HG03108 (cell line): ENCODE data around the gene PDZRN3.
"Not testable (repeated sequence)": the region's sequence is repeated elsewhere in the genome, so short reads cannot be mapped to it uniquely, and the experiment has no call there.

ENCODE experiments used
- ATAC-seq: cut with Tn5 transposase; IDR thresholded peaks from one replicate; pipeline ENCODE4 v1.9.1; 2021; ENCODE audit warnings: moderate library complexity; ENCODE audit not compliant: unreplicated experiment

Gene PDZRN3

DNA sequence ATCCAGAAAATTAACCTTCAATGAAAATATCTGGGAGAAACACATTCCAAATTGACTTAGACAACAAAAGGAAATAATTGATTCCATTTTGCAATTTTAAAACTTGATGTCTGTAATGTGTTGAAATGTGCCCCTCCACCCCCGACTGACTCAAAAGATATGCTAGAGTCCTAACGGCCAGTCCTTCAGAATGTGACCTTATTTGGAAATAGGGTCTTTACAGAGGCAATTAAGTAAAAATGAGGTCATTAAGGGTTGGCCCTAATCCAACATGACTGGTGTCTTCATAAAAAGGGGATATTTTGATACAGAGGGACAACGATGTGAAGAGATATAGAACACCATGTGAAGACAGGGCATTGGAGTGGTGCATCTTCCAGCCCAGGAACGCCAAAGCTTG is 153.9 kb downstream of the PDZRN3 start:
- ATAC-seq = no peak

DNA sequence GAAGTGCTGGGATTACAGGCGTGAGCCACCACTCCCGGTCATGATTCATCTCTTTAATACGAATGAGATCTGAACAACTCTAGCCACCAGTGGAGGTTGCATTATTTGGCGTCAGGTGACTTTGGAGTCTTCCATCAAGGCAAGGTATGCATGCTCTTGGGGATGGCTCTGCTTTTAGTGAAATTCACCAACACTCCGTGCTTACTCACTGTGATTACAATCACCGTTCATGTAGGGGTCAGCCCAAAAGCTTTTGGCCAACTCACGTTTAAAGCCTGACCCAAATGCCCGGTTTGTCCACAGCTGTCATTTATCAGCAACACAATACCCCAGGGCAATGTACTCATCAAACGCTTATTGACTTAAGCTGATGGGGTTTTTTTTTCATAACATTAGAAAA is 155.4 kb downstream of the PDZRN3 start:
- no peak for ATAC-seq

DNA sequence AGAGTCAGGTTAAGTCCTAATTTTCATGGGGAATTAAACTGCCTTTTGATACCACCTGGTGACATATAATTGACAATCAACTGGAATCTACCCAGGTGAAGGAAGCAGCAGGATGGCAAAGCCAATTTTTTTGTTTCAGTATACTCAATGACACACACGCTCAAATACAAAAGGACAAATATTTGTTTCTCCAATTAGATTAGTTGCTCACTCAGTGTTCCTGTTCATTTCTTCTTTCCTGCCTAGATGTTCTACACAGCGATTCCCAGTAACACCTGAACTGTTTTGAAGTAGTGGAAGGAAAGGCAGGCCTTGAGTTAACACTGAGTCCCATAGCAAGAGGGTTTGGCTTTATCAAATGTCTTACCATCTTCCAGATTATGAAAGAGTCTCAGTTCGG is 157.5 kb downstream of the PDZRN3 start:
- no peak for ATAC-seq

DNA sequence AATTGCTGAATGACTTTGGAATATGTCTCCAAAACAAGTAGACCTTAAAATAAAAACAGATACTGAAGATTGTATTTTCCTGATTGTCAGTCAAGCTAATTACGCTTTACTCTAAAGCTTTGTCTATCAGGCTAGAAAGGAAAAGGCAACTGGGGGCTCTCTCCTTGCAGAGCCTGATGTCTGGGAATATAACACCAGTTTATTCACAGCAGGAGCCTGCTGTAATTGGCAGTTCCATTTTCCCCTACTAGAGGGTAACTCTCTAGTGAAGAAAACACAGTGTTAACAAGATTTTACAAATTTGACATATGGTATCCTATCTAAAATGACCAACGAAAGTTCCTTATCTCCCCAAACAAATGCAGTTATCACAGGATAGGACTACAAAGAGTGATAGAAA is 158.8 kb downstream of the PDZRN3 start:
- ATAC-seq = no peak

DNA sequence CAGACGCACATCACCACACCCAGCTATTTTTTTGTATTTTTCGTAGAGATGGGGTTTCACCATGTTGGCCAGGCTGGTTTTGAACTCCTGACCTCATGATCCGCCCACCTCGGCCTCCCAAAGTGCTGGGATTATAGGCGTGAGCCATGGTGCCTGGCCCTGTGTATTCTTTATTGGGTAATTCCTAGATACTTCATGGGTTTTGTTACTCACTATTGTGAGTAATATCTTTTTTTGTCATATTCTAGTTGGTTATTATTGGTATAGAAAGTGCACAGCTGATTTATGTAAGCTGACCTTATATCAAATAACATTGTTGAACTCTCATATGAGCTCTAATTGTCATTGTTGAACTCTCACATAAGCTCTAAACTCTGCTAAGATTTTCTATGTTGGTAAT is 160.6 kb downstream of the PDZRN3 start:
- not testable (repeated sequence) for ATAC-seq

DNA sequence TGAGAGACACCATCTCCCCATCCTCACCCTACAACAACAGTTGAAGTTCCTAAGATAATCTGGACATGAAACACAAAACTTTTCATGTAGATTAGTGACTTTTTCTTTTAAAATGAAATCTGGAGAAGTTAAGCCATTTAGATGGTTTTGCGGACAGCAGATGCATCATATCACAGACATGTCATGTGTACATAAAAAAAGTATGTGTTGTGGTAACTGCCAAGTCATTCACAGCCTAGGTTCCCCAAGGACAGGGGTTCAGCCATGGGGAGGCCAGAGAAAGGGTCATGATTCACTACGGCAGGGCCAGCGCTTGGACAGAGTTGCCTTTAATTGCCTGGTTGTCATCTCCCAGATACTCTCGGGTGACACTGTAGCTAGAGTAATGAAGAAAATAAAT is 163.2 kb downstream of the PDZRN3 start:
- ATAC-seq = no peak

DNA sequence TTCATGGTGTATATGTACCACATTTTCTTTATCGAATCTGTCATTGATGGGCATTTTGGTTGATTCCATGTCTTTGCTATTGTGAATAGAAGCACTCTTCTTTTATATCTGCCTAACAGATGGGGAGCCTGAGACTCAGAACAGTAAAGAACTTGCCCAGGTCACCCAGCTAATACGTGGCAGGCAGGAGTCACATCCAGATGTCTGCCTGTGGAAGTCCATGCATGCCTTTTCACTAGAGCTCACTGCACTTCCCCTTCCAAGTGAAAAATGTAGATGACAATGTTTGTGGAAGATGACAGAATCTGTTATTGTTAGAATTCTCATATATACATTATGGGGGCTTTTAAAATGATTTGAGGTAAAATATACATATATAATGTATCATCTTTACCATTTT is 165.0 kb downstream of the PDZRN3 start:
- ATAC-seq = no peak

DNA sequence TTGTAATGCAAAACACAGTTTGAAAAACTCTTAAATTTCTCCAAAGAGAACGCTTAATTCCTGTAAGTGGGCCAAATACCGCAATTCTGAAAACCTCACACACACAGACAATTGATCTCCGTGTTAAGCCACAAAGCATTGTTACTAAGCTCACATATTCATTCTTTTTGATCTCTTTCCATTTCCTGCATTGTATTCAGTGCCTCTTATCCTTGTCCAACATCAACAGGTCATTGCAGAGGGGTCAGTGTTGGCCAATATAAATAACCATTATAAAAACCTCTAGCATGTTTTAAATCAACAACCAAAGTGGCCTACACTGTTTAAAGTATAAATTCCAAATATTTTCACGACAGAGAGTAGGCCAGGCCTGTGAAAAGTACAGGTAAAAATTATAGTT is 171.1 kb downstream of the PDZRN3 start:
- no peak for ATAC-seq

DNA sequence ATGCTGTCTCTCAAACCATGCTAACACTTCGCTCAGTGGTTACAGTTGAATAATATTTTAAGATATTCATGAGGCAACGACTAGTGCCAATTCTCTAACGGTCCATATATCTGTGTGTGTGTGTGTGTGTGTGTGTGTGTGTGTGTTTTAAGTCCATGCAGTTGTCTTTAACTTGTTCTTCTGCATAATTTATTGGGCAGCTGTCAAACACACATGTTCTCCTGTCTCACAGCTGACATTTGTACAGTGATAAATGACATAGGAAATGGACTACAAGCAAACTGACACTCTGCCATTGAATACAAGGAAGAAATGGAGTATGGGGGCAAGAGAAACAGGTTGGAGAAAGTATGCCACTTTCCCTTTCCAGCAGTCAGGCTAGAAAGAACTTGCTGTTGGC is 172.0 kb downstream of the PDZRN3 start:
- ATAC-seq = no peak

DNA sequence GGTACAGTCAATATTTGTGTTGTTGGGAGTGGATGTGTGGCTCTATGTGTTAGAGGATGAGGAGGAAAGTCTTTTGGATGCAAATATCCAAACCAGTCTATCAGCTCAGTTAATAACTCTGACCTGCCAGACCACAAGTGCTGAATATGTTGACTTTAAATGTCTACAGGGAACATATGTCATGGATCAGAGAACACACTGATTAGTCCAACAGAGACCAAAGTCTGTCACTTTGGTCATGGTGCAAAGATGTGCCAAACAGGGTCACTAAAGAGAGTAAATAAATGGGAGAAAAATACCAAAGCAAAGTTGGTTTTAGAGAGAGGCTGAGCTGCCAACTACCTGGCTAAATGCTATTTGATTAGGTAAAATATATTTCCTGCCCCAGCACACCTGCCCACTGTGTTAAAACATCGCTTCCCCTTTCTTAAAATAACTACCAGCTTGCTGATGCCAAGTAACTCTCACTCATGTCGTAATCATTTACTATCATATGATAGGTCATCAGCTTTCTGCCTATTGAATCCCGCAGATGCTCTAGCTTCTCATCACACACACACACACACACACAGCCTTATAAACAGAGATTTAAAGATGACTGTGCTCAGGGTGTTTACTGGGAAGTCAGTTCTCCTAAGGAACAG is 173.3 kb downstream of the PDZRN3 start:
- no peak for ATAC-seq

DNA sequence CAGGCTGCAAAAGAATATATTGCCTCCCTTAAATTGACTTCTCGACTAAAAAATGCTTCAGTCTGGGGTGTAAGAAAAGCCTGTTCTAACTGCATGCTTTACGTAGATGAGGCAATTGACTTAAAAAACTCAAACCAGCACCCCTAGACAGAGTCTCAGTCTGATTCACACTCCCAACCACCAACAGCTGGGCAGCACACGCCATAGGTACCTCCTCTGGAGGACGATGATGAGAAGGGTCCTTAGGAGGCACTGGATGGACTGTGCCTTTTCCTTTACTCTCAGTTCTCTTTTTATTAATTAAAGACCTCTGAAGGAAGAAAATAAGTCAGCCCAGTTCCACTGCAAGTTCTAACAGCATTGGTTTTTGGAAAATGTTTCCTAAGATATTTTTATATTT is 175.0 kb downstream of the PDZRN3 start:
- peak; percentile 28 for ATAC-seq

DNA sequence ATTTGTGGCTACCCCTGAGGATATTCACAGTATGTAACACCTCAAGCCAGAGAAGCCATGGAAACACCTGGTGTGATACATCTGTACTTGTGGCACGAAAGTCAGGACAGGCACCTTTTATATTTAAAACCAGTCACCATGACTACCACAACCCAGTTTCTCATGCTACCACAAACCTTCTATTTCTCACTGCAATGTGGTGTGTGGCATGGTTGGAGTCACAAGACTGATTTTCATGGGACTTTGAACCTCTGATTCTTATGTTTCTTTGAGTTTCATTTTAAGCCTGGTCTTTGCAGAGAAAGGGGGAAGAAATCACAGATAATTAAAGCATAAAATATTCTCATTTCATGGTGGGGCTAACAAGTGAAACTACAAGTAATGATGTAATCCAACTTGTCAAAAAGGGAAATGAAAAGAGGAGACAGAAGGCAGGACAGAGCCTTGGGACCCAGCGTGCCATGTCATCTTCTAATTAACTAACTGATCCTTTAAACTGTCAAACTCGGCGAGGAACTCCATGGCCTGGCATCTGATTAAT is 175.9 kb downstream of the PDZRN3 start:
- ATAC-seq = peak; percentile 90

DNA sequence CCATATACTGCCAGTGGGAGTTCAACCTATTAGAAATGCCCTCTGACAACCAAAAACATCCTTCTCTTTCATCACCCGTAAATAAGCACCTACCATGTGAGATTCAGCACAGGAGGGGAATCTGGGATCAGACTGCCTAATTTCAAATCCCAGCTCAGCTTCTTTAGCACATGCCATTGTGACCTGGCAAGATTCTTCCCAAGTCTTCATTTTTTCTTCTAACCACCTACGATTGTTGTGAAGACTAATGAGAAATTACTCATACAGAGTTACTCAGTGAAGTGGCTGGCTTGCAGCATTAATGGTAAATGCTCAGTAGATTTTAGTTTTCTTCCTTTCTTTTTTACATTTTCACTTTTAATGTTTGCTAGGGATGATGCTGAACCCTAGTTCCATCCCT is 176.7 kb downstream of the PDZRN3 start:
- no peak for ATAC-seq

DNA sequence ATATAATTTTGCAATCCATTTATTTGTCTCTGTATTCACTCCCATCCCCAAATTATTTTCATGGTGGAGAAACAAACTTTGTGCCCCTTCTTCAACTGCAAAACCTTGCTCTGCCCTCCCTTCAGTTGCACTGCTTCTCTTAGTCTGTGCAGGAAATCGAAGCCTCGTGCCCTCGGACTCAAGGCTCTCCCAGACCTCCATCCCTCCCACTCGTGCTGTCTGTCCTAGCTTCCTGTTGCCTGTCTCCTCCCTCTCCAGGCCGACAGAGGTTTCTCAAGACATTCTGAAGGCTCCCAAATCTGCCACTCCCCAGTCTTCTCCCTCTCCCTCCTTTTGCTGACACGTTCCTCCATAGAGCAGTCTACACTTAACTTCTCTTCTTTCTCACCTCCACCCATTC is 177.6 kb downstream of the PDZRN3 start:
- no peak for ATAC-seq

DNA sequence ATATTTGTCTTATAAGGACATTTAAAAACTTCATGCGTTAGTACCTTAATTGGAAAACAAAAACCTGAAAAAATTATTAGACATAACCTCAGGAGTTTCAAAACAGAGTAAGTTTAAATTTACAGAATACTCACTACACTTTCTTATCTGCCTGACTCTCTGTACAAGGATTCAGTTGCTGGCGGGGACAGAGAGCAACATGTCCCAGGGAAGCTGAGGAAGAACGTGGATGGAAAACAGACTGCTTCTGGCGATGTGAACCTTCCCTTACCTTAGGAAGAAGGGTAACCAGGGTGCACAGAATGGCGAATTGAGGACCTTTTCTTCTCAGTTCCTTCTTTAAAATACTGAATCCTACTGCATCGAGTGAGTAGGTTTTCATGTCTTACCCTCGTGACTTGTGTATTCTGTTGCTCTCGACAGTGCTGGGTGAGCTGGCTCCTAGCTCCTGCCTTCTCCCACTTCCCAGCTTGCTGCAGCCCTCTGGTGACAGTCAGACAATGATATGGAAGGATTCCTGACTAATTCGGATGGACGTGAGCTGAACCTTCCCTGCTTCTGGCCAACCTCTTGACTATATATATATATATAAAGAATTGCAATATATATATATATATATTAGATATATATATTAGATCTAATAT is 178.2 kb downstream of the PDZRN3 start:
- no peak for ATAC-seq

DNA sequence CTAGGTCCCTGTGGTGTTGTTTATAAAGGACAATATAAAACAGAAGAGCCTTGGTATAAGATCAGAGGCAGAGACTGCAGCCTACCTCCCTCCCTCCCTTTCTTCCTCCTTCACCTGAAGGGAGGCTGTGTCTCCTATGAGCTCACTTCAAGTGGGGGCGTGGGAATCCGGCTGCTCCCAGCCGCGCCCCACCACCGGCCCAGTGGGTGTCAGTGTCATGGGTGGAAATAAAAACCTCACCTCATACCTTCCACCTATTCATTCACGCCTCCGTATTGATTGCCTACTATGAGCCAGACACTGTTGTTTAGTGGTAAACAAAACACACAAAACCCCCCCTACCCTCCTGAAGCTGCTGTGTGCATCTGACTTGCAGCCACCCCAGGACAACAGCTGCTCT is 181.9 kb downstream of the PDZRN3 start:
- ATAC-seq = no peak

DNA sequence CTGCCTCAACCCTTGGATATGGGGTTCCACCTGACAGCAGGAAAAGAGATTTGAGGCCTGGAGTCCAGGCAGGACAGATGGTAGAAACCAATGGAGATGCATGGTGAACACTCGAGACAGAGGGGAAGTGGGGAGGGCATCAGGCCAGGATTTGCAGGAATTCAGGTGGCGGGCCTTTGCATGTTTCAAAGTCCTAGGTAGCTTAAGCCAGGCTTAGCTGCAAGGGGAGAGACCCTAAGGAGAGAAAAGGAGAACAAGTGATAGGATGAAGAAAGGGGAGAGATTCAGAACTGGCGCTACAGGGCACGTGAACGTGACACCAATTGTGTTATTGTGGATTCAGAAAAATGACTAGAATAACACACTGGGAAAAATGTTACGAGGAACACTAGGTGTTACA is 182.6 kb downstream of the PDZRN3 start:
- no peak for ATAC-seq

DNA sequence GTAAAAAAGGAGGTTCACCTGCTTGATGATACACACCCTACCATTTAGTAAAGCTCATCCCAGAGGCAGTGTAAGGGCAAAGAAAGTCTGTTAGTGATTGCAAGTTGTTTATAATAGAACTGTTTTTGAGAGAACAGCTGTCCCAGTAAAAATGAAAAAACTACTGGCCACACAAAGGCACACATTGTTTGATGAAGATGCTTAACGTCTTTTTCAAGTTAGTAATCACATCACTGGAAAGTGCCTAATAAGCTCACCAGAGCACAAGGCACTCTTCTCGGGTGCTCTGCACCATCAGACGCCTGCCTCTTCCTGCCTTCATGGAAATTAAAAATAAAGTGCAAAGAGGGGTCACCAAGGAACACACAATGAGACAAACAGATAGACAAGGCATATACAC is 186.9 kb downstream of the PDZRN3 start:
- ATAC-seq = no peak

DNA sequence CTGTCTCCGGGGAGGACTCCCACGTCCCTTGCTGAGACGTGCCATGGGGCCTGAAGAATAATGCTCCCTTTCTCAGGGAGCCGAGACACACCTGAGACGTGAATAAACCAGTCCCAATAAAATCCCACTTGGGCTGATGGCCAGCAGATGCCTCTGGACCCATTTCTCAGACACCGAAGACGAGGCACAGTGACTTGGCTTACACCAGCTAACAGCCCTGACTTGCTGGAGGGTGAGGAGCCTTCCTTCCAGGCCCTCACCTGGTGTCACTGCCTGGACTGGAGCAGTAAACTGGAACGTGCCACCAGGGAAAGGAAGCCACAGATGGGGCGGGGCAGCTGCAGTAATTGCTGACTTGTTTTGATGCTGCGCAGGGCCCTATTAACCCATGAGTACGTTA is 189.7 kb downstream of the PDZRN3 start:
- ATAC-seq = no peak

DNA sequence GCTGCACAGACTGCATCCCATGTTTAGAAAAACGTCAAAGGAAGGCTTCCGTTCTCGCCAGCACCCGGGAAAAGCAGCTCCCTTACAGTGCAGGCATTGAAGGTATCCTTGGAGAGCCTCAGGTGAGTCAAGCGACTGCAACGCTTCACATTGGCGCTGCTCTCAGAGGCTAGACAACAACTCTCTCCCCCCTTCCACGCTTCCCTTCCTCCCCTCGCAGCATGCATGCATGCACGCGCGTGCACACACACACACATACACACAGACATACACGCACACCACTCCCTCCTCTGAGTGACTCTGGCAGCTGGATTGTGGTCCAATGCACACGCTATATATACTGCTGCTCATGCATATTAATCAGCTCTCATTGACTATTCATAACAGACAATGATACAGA is 191.1 kb downstream of the PDZRN3 start:
- no peak for ATAC-seq

DNA sequence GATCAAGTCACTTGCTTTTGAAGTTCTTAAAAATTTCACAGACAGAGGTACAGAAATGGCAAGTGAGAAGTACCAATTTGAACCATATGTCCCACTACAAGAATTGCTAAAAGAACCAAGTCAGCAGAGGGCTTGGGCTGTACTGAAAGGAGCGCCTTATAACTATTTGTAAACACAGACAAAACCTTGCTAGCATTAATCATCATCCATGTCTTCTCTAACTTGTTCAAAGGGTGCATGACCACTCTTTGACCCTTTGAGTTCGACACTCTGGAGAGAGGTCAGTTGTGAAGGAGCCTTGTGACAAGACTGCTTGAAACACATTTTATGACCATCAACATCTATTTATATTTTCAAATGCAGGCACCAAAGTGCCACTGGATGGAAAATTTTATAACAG is 191.7 kb downstream of the PDZRN3 start:
- no peak for ATAC-seq

DNA sequence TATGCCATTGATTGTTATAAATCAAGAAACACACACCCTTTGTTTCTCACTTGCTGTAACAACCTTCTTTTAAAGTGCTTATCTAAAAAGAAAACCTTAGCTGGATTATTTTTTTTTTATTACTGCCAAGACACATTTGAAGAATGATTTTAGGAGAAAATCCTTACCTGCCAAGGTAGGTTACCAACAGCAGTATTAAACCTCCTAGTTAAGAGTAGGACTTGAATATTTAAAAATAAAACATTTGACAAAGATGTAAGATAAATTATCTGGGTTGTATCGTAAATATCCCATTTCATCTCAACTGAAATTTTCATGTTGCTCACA is 192.1 kb downstream of the PDZRN3 start:
- ATAC-seq = no peak
